CD4-positive, alpha-beta T cell treated with Interleukin-10 for 1 hour (primary cell): Measurements from ENCODE around the gene ELL.
A peak's percentile ranks its signal among the peaks of the same experiment; 100 is the strongest.
"Not testable (repeated sequence)": the region's sequence is repeated elsewhere in the genome, so short reads cannot be mapped to it uniquely, and the experiment has no call there.

Source experiments
- DNase-seq: peaks from one replicate; pipeline ENCODE4 v3.0.0-alpha.2; 2020

Gene ELL

DNA sequence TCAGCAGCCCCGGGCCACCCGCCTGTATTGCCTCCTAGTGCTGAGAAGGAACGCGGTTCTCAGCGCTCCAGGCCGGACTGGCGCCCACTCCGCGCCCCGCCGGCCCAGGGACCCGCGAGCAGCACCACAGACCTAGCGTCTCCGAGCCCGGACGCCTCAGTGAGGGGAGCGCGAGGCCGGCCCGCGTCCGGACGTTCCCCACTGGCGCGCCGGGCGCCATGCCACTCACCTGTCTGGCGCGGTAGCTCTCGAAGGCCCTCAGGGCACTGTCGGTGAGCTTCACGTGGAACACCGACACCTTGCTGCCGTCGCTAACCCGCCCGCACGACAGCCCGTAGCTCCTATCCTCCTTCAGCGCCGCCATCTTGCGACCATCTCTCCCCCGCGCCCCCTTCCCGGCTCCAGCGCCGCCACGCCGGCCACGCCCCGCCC, at the start of gene ELL:
ELL (minus strand) TSS at position 379 of the 432 bp plus-strand sequence; CDS start at position 364, 15 bp downstream.
- DNase-seq, result no peak

GRCh38 chr19:18568367-18568766, 46.5 kb upstream of the ELL start:
- DNase-seq, result no peak

DNA sequence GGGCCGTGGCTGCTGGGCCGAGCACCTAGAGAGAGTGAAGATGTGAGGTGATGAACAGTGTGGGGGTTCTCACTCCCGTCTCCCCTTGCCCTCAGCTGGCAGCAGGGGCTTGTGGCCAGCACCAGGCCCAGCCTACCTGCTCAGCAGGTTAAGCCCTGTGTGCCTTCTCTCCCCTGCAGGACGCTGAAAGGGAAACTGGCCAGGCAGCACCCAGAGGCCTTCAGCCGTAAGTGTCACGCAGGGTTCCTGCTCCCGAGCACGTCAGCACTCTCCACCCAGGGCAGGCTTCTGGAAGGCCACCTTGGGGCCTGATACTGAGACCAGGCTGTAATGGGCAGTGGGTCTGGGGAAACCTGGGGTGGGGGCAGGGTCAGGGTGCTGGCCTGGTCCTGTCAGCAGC, 45.1 kb upstream of the ELL start:
- DNase-seq, result no peak

DNA sequence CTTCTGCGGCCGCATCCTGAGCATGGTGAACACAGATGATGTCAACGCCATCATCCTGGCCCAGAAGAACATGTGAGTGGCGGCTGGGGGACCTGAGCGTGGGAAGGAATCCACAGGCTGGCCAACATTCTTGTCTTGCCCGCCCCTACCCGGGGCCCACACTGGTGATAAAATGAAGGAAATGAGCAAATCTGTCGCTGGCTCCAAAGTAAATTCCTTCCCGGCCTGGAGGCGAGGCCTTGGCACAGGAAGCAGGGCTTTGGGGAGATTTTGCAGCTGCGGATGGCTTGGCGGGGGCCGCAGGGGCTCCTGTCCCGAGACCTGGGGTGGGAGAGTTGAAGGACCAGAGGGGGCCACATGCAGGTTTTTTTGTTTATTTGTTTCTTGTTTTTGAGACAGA, 40.2 kb upstream of the ELL start:
- no peak for DNase-seq

DNA sequence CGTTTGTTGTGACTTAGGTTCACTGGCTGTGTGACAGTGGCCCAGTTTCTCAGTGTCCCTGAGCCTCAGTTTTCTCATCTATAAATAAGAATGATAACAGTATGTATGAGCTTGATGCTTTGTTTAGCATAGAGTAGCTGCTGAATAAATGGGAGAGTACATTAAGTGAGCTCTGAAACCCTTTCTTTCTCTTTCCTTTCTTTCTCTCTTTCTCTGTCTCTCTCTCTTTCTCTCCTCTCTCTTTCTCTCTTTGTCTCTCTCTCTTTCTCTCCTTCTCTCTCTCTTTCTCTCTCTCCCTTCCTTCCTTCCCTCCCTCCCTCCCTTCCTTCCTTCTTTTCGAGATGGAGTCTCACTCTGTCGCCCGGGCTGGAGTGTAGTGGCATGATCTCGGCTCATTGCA, 37.8 kb upstream of the ELL start:
- DNase-seq, result no peak

DNA sequence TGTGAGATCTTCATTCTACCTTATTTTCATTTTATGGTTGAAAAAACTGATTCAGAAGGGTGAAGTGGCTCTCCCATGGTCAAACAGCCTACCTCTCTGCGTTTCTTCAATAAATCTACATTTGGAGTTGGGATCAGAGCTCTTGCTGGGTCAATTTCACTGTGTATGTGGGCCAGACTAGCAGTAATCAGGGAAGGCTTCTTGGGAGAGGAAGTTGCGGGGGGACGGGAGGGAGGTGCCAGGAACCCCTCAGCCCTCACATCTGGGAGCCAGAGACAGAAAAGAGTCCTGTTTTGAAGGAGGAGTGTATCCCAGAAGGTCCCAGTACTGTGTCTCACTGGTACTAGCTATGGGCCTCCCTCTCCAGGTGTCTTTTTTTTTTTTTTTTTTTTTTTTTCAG, 36.7 kb upstream of the ELL start:
- peak; percentile 8 for DNase-seq

DNA sequence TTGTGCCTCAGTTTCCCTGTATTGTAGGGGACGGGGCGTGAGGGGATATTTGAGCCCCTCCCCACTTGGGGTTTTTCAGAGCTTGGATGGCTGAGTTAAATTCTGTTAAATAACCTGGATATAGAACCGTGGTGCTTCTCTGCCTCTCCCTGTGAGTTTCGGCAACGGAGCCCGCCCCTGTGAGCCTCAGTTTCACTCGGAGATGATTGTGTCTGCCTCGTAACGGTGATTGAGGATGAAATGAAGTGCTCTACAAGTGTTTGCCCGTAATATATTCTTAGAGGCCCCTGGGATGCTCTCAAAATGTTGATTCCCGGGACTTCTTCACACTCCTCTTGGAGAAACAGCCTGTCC, 36.3 kb upstream of the ELL start:
- peak; percentile 19 for DNase-seq

DNA sequence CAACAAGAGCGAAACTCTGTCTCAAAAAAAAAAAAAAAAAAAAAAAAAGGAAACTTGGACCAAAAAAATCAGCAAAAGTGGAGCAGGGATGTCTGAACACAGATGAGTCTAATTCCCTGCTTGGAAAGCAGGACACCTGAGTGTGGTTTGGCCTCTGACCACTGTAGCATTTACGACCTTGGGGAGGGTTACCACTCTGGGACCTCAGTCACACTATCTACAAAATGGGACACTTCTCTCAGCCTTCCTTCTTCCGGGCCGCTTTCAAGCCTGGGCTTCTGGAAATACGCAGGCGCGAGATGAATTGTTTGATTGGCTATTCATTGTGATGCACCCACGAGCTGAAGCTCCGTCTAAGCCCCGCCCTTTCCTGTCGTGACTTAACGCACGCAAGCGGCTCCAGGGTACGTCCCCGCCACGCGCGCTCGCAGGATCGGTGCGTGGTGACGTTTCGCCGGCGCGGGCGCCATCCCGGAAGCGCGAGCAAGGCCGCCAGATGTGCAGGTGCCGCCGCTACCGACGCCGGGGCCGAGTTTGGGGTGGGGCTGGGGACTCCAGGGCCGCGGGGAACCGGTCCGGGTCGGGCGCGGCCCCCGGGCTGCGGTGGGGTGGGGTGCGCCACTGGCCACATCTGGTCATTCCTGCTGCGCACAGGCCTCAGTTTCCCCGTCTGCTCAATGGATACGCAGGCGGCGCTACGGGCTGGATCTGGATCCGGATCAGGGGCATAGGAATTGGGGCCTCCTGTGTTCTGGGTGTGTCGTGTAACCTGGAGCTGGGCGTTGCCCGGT, 35.7 kb upstream of the ELL start, which contains the start of gene KXD1:
KXD1 (plus strand) TSS at position 460 of the 791 bp plus-strand sequence. CDS start 4,187 bp downstream, outside the sequence.
- peak; percentile 99 for DNase-seq

DNA sequence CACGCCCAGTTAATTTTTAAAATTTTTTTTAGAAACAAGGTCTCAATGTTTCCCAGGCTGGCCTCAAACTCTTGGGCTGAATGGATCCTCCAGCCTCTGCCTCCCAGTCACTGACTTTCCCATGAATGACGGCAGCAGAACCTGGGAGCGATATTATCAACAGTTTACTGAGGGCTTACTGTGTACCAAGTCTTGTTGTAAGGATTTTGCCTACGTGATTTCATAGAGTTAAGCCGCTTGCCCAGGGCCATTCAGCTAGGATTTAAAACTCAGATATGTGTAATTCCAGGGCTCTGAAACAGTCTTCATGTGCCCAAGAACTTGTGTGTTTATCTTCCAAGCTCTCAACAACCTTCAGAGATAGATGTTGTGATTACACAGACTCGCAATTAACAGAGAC, 29.8 kb upstream of the ELL start:
- no peak for DNase-seq

DNA sequence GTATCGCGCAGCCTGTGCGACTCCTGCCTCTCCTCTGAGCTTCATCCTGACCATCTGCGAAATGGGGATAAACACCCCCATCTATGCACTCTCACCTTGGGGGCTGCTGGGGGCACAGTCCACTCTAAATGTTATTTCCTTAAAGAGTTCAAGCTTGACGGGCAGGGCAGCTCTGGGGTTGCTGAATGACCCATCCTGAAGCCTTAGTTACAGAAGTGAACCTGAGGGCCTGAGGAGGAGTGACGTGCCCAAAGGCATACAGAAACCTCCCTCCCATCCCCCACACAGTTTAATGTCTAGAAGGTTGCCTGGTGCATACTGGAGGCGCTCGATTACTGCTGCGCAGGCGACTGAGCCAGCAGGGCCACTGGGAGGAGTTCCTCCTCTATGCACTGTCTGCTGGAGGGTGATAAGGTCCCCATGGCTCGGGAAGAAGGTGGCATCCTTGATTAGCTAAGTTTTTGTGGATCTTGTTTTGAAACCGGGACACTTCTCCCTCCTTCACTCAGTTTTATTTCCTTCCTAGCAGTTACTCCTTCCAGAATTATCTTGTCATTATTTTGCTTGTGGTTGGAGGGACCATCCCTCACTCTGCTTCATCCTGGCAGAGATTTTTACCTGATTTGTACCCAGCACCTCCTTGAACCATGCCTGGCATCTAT, 22.1 kb upstream of the ELL start:
- DNase-seq, result peak; percentile 90

- peak; percentile 94 for DNase-seq
Observed at GRCh38 chr19:18542941-18543813, 21.3 kb upstream of the ELL start, which contains the start of gene FKBP8. Gene FKBP8 (minus strand): TSS chr19:18543573. CDS start chr19:18541970, 1,603 bp downstream.

DNA sequence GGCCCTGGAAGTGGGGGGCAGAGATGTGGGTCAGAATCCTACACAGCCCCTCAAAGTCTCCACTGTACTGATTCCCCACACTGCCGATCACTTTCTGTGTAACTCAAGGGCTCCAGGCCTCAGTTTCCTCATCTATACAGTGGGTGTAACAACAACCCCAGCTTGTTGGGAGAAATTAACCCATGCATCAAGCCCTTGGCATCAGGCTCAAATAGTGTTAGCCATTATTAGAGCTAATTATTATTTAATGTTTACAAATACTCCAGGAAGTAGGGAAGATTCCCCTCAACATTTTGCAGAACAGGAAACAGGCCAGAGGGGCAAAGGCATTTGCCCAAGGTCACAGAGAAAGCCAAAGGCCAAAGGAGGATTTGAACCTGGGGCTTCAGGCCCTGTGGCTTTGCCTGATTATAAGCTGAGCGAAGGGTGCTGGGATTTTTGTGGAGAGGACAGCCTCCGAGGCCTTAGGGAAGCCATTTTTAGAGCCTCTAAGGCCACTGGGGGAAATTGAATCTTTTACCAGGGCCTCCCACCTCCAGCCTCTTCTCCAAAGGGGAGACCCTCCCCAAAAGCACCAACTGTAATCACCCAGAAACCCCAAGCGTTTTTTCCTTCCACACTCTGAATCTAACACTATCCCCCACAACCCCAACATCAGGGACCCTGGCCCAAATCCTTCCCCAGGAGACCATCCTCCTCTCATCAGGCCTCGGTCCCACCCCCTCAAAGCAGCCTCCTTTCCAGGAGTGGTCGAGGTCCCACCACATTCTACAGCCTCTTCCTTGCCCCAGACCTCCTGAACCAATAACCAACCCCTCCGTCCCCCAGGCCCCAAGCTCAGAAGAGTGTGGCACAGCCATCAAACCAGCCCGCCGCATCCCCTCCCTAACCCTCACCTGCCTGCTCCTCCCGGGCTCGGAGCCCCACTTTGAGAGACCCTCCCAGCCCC, 20.4 kb upstream of the ELL start:
- no peak for DNase-seq

DNA sequence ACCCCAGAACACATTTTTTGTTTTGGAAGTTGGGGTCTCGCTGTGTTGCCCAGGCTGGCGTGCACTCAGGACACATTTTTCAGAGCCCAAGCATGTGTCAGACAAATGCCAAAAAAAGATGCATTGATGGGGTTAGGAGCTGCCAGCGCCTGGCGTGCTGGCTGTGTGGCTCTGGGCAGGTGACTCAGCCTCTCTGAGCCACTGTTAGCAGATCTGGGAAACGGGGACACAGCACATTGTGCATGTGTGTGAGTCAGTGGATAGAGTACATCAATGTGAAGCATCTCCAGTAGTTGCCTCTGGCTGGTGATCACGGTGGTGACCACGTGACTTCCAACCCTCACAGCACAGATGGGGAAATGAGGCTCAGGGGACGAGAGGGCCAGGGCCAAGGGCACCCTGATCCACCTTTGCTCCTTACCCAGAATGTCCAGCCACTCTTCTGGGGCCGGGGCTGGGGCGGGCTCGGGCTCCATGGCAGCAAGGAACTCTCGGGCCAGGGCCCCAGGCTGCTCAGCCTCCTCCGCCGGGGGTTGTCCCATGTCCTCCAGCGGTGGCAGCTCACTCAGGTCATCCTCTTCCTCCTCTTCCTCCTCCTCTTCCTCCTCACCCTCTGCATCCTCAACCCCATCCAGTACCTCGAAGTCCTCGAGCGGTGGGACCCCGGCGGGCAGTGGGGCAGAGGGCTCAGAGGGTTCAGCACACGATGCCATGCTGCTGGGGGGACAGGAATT, 19.6 kb upstream of the ELL start:
- DNase-seq, result no peak

DNA sequence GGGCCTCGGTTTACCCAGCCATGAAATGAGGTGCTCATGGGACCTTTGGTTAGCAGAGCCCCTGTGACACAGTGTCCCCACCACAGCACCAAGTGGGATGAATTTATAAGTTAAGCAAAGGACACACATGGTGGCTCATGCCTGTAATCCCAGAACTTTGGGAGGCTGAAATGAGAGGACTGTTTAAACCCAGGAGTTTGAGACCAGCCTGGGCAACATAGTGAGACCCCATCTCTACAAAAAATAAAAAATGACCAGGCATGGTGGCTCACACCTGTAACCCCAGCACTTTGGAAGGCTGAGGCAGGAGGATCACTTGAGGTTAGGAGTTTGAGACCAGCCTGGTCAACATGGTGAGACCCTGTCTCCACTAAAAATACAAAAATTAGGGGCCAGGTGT, 18.3 kb upstream of the ELL start:
- DNase-seq, result not testable (repeated sequence)

- DNase-seq, result no peak
Observed at GRCh38 chr19:18539372-18539771, 17.5 kb upstream of the ELL start.

- no peak for DNase-seq
Observed at GRCh38 chr19:18538115-18538514, 16.2 kb upstream of the ELL start.

- DNase-seq, result no peak
Observed at GRCh38 chr19:18537431-18537830, 15.6 kb upstream of the ELL start.

DNA sequence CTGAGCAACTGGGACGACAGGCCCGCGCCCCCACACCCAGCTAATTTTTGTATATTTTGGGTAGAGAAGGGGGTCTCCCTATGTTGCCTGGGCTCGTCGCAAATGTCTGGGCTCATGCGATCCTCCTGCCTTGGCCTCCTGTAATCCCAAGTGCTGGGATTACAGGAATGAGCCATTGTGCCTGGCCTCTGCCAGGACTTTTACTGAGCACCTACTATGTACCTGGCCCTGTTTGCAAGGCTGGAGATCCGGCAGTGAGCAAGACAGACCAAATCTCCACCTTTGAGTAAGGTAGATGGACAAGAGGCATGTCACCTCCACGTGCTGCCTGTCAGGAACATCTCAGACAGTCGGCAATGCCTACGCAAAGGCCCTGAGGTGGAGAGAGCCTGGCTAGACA, 14.6 kb upstream of the ELL start:
- no peak for DNase-seq

DNA sequence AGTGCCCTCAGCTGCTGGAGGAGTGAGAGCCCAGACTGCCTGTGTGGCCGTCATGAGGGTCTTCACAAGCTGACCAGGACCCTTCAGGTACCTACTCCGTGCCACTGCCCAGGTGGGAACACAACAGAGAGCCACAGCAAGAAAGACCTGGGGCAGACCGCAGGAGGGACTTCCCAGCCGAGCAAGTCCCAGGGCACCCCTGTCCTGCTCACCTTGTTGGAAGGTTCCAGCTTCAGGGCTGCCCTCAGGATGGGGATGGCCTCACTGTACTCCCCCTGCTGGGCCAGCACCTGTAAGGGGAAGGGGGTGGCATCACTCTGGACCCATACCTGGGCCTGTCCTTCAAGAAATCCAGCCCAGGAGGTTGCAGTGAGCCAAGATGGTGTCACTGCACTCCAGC, 11.2 kb upstream of the ELL start:
- no peak for DNase-seq

DNA sequence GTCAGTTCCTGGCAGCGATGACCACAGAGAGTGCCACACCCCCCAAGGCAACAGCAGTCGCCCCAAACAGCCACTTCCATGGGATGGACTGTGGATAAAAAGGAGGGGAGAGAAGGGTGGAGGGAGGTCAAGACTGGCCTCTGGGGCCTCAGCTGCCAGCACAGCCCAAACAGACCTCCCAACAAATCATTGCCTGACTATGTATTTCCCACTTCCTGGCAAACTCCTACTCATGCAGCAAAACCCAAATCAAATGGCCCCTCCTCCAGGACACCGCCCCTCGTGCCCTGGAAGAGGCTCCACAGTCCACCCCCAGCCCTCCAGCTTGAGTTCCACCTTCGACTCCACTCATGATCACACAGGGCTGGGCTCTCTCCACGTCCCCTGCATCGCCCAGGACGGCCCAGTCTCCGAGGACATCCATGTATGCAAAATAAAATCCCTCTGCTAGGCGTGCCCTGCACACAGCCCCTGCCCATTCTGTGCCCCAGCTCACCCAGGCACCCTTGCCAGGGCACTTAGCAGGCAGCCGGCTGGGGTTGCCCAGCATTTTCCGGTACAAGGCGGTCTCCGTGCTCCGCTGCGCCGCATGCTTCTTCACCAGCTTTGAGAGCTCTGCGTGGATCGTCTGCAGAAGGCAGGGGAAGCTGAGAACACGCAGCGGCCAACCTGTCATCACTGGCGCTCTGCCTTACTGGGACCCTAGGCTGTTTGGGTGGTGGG, 10.5 kb upstream of the ELL start:
- no peak for DNase-seq

DNA sequence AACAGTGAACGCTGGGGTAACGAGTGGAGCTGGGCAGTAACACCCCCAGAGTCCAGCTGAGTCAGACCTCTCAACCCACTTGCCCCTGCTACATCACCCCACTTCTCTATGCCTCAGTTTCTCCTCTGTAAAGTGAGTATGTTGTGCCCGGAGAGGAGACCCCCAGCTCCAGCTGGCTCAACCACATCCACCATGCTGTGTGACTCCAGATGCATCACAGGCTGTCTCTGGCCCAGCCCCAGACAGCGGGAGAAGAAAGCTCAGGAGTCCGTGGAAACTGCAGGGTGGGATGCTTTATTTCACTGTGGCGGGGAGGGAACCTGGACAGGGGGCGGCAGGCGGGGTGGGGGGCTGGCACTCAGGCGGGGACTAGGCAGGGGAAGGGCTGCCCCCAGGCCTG, 9.6 kb upstream of the ELL start:
- DNase-seq, result no peak
